Left renal pelvis (tissue), 4 donors: ENCODE results near the gene GJC1. TPM values are rescaled to one million over a fixed set of nuclear protein-coding genes. Genes with fewer than 3 reads are reported as not detected.
"Not testable (repeated sequence)": the region's sequence is repeated elsewhere in the genome, so short reads cannot be mapped to it uniquely, and the experiment has no call there.

ENCODE experiments used
- DNase-seq, 4 donors: peaks; one replicate each; pipeline ENCODE4 v3.0.0-alpha.2; 2013; ENCODE audit warnings: low read depth in 4 of 4, low spot score in 3 of 4
- polyA plus RNA-seq, 4 donors: library from polyadenylated mRNA; unstranded; fragments of 120-200 nt; gene quantifications; one replicate each; pipeline ENCODE4 v1.2.1, GENCODE V29; 2013; ENCODE audit not compliant: insufficient read length in 4 of 4

GJC1 gene
- polyA plus RNA-seq, 4 donors: 23.7 to 32.4 (median 25.0) TPM

GRCh38 chr17:44763170-44763569 is 66.9 kb downstream of the GJC1 start:
- DNase-seq: no peak

- no peak for DNase-seq
These were observed 67.9 kb downstream of the GJC1 start for GRCh38 chr17:44761932-44762810.

- DNase-seq: no peak
These were observed 69.4 kb downstream of the GJC1 start for GRCh38 chr17:44760474-44761308.

GRCh38 chr17:44759916-44760243 is 70.2 kb downstream of the GJC1 start:
- DNase-seq: no peak

- DNase-seq: no peak
These were observed 70.8 kb downstream of the GJC1 start for GRCh38 chr17:44759086-44759915.

GRCh38 chr17:44758414-44759085 is 71.5 kb downstream of the GJC1 start, which contains the start of gene ADAM11:
Gene ADAM11, plus strand, starts transcription at chr17:44758988. Its CDS starts 212 bp downstream, at chr17:44759200.
- DNase-seq: no peak

DNA sequence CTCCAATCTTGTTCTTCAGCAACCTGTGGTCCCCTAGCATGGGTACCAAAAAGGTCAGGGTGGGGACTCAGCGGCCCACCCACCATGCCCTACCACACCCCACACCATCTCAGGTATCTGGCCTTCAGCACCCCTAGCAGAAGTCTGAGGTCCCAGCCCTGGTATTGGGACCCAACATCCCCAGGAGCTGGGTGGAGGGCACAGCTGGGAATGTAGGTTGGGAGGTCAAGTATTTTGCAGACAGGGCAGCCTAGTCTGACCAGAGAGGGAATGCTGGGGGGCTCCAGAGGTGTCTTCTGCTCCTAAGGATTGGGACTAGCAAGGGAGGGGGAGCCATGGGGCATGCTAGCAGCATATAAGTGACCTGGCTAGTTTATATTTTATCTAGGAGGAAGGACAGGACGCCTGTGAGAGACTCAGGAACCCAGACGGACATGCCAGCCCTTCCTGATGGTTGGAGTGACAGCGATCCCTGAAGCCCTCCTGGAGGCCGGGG is 72.1 kb downstream of the GJC1 start:
- no peak for DNase-seq

GRCh38 chr17:44757045-44757917 is 72.8 kb downstream of the GJC1 start:
- no peak for DNase-seq

DNA sequence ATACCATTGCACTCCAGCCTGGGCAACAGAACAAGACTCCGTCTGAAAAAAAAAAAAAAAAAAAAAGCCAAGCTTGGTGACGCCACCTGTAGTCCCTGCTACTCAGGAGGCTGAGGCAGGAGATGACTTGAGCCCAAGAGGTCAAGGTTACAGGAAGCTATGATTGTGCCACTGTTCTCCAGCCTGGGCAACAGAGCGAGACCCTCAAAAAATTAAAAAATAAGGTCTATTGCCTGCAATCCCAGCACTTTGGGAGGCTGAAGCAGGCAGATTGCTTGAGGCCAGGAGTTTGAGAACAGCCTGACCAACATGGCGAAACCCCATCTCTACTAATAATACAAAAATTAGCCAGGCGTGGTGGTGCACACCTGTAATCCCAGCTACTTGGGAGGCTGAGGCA is 74.9 kb downstream of the GJC1 start:
- DNase-seq: not testable (repeated sequence)

DNA sequence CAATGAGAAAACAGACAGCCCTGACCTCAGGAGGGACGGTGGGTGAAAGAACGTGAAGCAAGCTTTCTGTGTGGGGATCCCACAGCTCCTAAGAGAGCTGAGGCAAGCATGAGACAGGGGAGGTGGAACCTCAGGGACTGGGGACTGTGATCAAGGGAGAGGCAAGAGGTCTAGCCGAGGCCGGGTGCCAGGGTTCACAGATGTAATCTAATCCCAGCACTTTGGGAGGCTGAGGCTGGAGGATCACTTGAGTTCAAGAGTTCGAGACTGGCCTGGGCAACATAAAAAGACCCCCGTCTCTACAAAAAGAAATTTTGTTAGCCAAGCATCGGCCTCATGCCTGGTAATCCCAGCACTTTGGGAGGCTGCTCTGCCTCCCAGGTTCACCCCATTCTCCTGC is 75.8 kb downstream of the GJC1 start:
- DNase-seq: no peak

GRCh38 chr17:44752953-44753861 is 76.9 kb downstream of the GJC1 start:
- DNase-seq: no peak

DNA sequence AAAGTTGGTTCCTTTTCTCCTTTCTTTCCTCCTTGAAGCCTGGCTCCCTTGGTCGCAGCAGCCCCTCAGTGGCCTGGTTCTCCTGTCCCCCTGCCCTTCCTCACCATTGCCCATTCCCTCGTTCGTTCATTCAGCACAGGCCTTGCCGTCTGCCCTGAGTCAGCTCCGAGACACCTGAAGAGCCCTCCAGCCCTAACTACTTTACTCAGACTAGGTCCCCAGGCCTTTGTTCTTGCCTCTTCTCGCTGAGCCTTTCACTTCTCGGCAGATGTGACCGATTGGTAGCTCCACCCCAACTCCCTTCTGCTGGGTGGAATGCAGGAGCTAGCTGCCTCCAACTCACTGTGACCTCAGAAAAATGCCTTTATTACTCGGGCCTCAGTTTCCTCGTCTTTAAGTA is 78.3 kb downstream of the GJC1 start:
- DNase-seq: no peak

DNA sequence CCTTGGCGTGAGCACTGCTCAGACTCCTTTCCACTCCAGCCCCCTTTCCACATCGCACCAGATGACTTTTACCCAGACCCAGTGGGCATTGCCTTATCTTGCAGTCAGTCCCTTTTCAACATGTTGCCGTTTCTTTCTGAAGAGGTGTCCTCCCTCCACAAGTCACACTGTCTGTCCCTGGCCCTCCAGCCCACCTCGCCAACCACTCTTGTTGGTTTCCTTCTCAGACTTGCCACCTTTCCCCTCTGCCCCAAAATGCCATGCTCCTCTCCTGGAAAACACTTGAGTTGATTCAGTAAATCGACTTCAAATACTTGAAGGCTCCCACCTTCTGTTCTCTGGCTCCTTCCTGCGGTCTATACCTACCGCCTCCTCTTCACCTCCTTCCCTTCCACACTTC is 78.8 kb downstream of the GJC1 start:
- no peak for DNase-seq

DNA sequence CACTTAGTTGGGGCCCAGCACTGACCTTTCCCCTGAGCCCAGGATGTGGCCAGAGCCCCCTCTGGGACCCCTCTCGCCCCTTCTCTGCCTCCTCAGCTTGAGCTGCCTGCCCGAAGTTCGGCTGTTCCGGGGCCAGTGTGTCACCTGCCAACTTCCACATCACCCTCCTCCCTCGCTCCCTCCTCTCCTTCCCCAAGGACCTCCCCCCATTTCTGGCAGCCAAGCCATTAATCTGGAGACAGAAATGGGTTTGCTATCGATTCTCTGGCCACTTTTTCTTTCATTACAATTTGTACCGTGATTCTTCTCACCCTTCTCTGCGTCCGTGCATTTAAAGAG is 80.1 kb downstream of the GJC1 start:
- no peak for DNase-seq

DNA sequence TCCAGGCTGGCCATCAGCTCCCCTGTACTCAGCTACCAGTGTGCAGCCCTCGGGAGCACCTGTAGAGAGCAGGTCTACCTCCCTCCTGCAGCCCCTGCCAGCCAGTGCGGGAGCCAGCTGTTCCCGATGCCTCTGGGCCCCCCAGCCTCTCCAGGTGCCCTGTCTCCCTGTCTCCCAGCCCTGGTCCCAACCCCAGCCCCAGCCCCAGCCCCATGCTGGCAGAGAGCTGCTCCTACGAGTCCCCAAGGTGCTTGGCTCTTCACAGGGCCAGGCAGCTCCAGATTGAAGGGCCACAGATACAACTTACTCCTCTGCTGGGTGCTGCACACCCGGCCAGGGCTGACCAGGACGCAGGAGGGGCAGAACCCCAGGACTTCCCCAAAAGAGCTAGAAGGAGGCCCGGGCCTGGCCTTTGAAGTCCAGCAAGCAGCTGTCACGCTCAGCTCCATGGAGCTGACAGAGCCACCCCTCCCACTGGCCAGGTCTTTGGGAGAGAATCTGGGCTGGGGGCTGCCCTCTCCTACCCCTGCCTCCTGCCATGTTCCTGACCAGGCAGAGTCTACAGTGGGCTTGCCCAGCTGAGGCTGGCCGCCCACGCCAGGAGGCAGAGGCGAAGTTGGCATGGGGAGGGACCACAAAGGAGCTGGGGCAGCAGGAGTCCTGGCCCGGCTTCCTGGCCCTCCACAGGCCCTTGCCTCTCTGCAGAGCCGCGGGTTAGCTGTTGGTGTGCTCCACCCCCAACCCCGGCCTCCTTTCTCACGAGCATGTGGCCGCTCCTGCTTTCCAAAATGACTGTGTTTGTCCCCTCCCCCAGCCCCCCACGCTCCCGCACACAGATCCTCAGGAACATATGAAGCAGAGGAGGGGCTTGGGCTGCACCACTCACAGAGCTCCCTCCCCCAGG is 80.8 kb downstream of the GJC1 start:
- no peak for DNase-seq
